Naive thymus-derived CD4-positive, alpha-beta T cell (primary cell): Measurements from ENCODE around the gene SPON1. TPM values are rescaled to one million over a fixed set of nuclear protein-coding genes. Genes with fewer than 3 reads are reported as not detected.
A peak's percentile ranks its signal among the peaks of the same experiment; 100 is the strongest.

Experiments
- ATAC-seq: fragments of 150-1000 bp; cut with Tn5 transposase; 2 replicates; pipeline ENCODE4 v1.10.0; 2021; ENCODE audit warnings: mild to moderate bottlenecking, moderate library complexity
- CTCF ChIA-PET: fragments of 350-600 bp; sonication (Branson Sonifier 250); formaldehyde crosslinking; loops from one replicate; lab custom pipeline; 2021; ENCODE audit warnings: antibody characterized with exemption; lab: Charles Lee
- POLR2A ChIA-PET: fragments of 350-600 bp; sonication (Branson Sonifier 250); formaldehyde crosslinking; loops from one replicate; lab custom pipeline; 2021; ENCODE audit warnings: antibody characterized with exemption, inconsistent platforms; lab: Charles Lee
- DNase-seq, 9 donors: peaks; one replicate each; pipeline versions ENCODE4 v3.0.0 to v3.0.0-alpha.2; 2020 to 2022; ENCODE audit warnings: mixed read lengths in 1 of 9
- H3K27ac ChIP-seq: one replicate; pipeline ENCODE4 v1.7.0; 2013; ENCODE audit warnings: mild to moderate bottlenecking, low read depth, low read length, moderate library complexity
- H3K27me3 ChIP-seq, 2 donors: one replicate each; pipeline ENCODE4 v1.7.0; 2013; ENCODE audit warnings: low read length in 2 of 2, mild to moderate bottlenecking in 2 of 2, moderate library complexity in 2 of 2; ENCODE audit not compliant: control insufficient read depth in 2 of 2, insufficient read depth in 2 of 2
- H3K36me3 ChIP-seq, 3 experiments: 1 replicate in 2 of 3; 2 replicates in 1 of 3; pipeline ENCODE4 v1.7.0; 2013; ENCODE audit warnings: low read length in 3 of 3, mild to moderate bottlenecking in 3 of 3, moderate library complexity in 1 of 3; ENCODE audit not compliant: insufficient read depth in 3 of 3, control insufficient read depth in 2 of 3
- H3K4me1 ChIP-seq, 2 donors: one replicate each; pipeline ENCODE4 v1.7.0; 2013; ENCODE audit warnings: low read length in 2 of 2, mild to moderate bottlenecking in 2 of 2, moderate library complexity in 1 of 2; ENCODE audit not compliant: control insufficient read depth in 2 of 2, insufficient read depth in 2 of 2
- H3K4me3 ChIP-seq: 2 replicates; pipeline ENCODE4 v1.7.0; 2013; ENCODE audit warnings: mild to moderate bottlenecking, low read length
- H3K9me3 ChIP-seq, 3 experiments: 1 replicate in 2 of 3; 2 replicates in 1 of 3; pipeline ENCODE4 v1.7.0; 2013; ENCODE audit warnings: low read length in 3 of 3; ENCODE audit not compliant: control insufficient read depth in 2 of 3
- H3K27ac Mint-ChIP-seq, 9 donors: one replicate each; pipeline ENCODE4 v1.8.0; 2020 to 2022; ENCODE audit warnings: mixed read lengths in 9 of 9, mild to moderate bottlenecking in 8 of 9, moderate library complexity in 5 of 9, inconsistent platforms in 2 of 9
- H3K27me3 Mint-ChIP-seq, 5 donors: one replicate each; pipeline ENCODE4 v1.8.0; 2021 to 2022; ENCODE audit warnings: mixed read lengths in 5 of 5, mild to moderate bottlenecking in 1 of 5
- H3K36me3 Mint-ChIP-seq, 5 donors: one replicate each; pipeline ENCODE4 v1.8.0; 2020 to 2022; ENCODE audit warnings: mixed read lengths in 5 of 5, mild to moderate bottlenecking in 3 of 5, inconsistent platforms in 1 of 5
- H3K4me1 Mint-ChIP-seq, 7 donors: one replicate each; pipeline ENCODE4 v1.8.0; 2020 to 2022; ENCODE audit warnings: mixed read lengths in 7 of 7, mild to moderate bottlenecking in 3 of 7, inconsistent platforms in 1 of 7
- H3K4me3 Mint-ChIP-seq, 10 donors: one replicate each; pipeline ENCODE4 v1.8.0; 2020 to 2022; ENCODE audit warnings: mild to moderate bottlenecking in 10 of 10, mixed read lengths in 10 of 10, moderate library complexity in 6 of 10, inconsistent platforms in 2 of 10
- H3K9me3 Mint-ChIP-seq, 11 donors: one replicate each; pipeline ENCODE4 v1.8.0; 2020 to 2022; ENCODE audit warnings: mixed read lengths in 11 of 11, mild to moderate bottlenecking in 4 of 11, inconsistent platforms in 1 of 11, moderate library complexity in 1 of 11
- intact Hi-C, 2 donors: fragments of 100-400 bp; cut with micrococcal nuclease; formaldehyde crosslinking; loops; one replicate each; pipeline ENCODE4 v1.15.1; 2023
- polyA plus RNA-seq, 2 donors: library from polyadenylated mRNA; unstranded; fragments of 300-500 nt; fragmentation: Illumina TruSeq; gene quantifications; one replicate each; pipeline ENCODE4 v1.2.3, GENCODE V29; 2021
- total RNA-seq, 6 experiments: library from RNA in 5 of 6; stranded (reverse) in 5 of 6; gene quantifications; 1 replicate in 5 of 6; 2 replicates in 1 of 6; pipeline ENCODE4 v1.2.3 and lab custom pipeline; 2021 to 2026

SPON1 gene
- total and polyA plus RNA-seq, 7 experiments from 2014 or later = 0.35 to 20.8 (median 1.6) TPM

DNA sequence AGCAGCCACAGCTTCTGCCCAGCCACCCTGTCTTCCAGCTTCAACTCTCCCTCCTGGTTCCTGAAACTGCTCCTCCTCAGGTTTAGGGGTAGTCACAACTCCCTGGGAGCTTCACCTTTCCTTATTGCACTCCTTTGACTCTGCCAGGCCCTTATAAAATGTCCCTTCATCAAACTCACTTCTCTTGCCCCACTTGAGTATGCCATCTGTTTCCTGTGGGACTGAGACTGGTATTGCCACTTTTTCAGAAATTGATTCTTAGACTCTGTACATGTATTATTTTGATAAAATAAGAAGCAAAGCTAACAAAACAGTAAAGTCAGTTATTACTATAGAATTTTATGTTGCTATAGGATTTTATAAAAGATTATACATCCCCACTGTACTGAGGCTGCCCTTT, 134.1 kb downstream of the SPON1 start:
- ChIA-PET POLR2A (no interaction called here), CTCF (no interaction called here)
- Histone ChIP-seq H3K9me3 (no peaks in the 10 kb centered on the region), H3K4me1 (no peaks in the 10 kb centered on the region), H3K27ac (no peak overlapping the region), H3K36me3 (no peaks in the 10 kb centered on the region), H3K27me3 (no peaks in the 10 kb centered on the region), H3K4me3 (no peak overlapping the region)
- Mint-ChIP-seq H3K4me1 (peaks cover 0 to 13% (median 2%) of the 10 kb centered on the region in 7 donors), H3K9me3 (no peaks in the 10 kb centered on the region), H3K27ac (peak overlapping the region in 2 of 9 donors; percentile 6 to 15), H3K36me3 (no peaks in the 10 kb centered on the region), H3K27me3 (peaks cover 0 to 6% (median 0%) of the 10 kb centered on the region in 5 donors), H3K4me3 (no peak overlapping the region)
- intact Hi-C loops = no loop called here
- no peak for DNase-seq
- ATAC-seq = no peak

DNA sequence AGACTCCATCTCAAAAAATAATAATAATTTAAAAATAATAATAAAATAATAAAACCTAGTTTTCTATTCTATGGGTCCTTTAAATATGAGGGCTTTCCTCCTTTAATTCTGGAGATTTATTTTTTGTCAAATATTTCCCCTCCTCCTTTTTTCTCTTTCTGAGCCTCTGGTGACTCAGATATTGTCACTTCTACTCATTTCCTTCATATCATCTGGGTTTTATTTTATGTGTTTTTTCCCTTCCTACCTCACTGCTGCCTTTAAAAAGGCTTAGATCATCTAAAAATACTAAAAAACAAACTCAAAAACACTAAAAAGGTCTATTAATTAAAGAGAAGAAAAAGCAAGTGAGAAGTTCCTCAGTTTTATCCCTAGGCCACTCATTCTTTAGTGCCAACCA, 138.9 kb downstream of the SPON1 start:
- Histone ChIP-seq H3K9me3 (no peaks in the 10 kb centered on the region), H3K4me3 (no peak overlapping the region), H3K36me3 (no peaks in the 10 kb centered on the region), H3K27ac (no peak overlapping the region), H3K27me3 (no peaks in the 10 kb centered on the region), H3K4me1 (no peaks in the 10 kb centered on the region)
- Mint-ChIP-seq H3K4me3 (no peak overlapping the region), H3K27ac (peak overlapping the region in 2 of 9 donors; percentile 28 to 64), H3K27me3 (peaks cover 0 to 3% (median 0%) of the 10 kb centered on the region in 5 donors), H3K4me1 (peaks cover 0 to 18% (median 2%) of the 10 kb centered on the region in 7 donors), H3K9me3 (peaks cover 0 to 13% (median 0%) of the 10 kb centered on the region in 11 donors), H3K36me3 (peaks cover 0 to 6% (median 0%) of the 10 kb centered on the region in 5 donors)
- DNase-seq (no peak), ATAC-seq (no peak)
- CTCF ChIA-PET = no interaction called here
- intact Hi-C loops = no loop called here
- POLR2A ChIA-PET = no interaction called here

DNA sequence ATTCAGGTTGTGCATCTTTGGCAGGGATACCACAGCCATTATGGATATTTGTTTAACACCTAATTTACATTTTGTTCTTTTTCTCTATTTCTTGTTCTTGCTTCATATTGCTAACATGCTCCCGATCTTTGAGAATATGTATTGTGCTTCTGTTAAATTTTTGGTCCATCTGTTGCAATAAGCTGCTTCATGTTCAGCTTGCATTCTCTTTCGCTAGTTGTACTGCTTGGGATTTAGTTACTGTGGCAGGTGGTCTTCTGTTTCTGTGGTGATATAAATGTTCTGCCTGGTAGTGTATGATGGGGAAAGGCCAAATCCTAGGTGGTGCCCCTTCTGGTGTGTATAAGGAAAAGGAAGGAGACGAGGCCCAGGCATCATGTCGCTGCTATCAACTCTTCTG, 140.2 kb downstream of the SPON1 start:
- POLR2A ChIA-PET = no interaction called here

DNA sequence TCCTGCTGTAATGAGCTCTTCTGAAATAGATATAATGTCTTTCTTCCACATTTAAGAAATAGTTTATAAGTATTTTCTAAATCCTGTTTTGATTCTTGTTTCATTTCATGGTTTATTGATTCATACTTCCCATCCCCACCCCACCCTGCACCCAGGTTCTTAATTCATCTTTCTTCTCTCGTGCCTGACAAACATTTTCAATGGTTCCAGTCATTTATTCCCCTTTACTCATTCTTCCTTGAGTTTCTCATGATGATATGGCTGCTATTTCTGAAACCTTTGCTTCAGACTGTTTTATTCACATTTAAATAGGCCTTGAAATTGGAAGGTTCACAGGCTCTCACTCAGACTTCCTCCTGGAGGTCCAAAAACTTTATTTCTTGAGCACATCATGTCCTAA, 142.9 kb downstream of the SPON1 start:
- Mint-ChIP-seq H3K9me3 (peaks cover 0 to 13% (median 0%) of the 10 kb centered on the region in 11 donors), H3K36me3 (peaks cover 0 to 6% (median 0%) of the 10 kb centered on the region in 5 donors), H3K4me3 (no peak overlapping the region), H3K4me1 (peaks cover 0 to 18% (median 2%) of the 10 kb centered on the region in 7 donors), H3K27ac (peak overlapping the region in 2 of 9 donors; percentile 21 to 56), H3K27me3 (no peaks in the 10 kb centered on the region)
- ChIA-PET CTCF (no interaction called here), POLR2A (no interaction called here)
- H3K27ac ChIP-seq = no peak overlapping the region
- intact Hi-C loops = no loop called here
- no peak overlapping the region for H3K4me3 ChIP-seq
- H3K36me3 ChIP-seq = no peaks in the 10 kb centered on the region
- H3K4me1 ChIP-seq = no peaks in the 10 kb centered on the region
- no peak for DNase-seq
- no peaks in the 10 kb centered on the region for H3K27me3 ChIP-seq
- no peak for ATAC-seq
- H3K9me3 ChIP-seq = no peaks in the 10 kb centered on the region

More for the DNA sequence above, 140.2 kb downstream of the SPON1 start:
- ATAC-seq = no peak
- Histone ChIP-seq H3K27ac (no peak overlapping the region), H3K4me3 (no peak overlapping the region), H3K27me3 (no peaks in the 10 kb centered on the region), H3K4me1 (no peaks in the 10 kb centered on the region), H3K9me3 (no peaks in the 10 kb centered on the region), H3K36me3 (no peaks in the 10 kb centered on the region)
- Mint-ChIP-seq H3K36me3 (peaks cover 0 to 6% (median 0%) of the 10 kb centered on the region in 5 donors), H3K27me3 (no peaks in the 10 kb centered on the region), H3K27ac (no peak overlapping the region), H3K4me1 (peaks cover 0 to 18% (median 2%) of the 10 kb centered on the region in 7 donors), H3K4me3 (no peak overlapping the region), H3K9me3 (peaks cover 0 to 13% (median 0%) of the 10 kb centered on the region in 11 donors)
- CTCF ChIA-PET = no interaction called here
- intact Hi-C loops = no loop called here
- no peak for DNase-seq

DNA sequence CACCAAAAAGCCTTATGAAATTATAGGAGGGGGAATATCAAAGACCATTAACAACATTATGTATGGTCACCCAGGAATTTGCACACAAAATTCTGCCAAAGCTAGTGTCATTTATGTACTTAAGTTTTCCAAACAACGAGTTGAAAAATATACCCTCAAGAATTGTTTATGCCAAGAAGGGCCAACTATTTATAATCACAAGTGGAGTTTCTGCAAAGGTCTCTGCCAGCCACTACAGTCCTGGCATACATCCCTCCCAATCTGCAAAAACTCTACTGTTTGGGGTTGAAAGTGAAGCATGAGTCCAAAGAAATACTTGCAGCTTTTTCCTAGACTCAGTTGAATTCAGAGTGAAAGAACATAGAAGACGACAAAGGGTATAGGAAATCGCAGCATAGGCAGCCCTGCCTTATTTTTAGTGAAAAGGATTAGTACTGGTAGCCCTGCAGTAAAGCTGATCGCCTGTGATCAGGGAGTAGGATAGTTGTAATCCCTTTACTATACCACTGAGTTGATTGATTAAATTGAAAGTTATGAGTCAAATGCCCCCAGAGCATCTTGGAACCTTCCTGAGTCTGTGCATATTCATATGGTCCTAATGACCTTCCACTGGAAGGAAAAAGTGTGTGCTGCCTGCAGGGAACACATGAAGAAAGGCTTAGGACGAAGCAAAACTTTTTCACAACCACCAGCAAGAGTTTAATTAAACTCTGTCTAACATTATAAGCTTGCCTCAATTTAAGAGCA, 144.0 kb downstream of the SPON1 start:
- no peak for DNase-seq
- Mint-ChIP-seq H3K36me3 (peaks cover 0 to 6% (median 0%) of the 10 kb centered on the region in 5 donors), H3K27ac (no peak overlapping the region), H3K4me3 (no peak overlapping the region), H3K9me3 (peaks cover 0 to 13% (median 0%) of the 10 kb centered on the region in 11 donors), H3K27me3 (no peaks in the 10 kb centered on the region), H3K4me1 (peaks cover 0 to 14% (median 1%) of the 10 kb centered on the region in 7 donors)
- ATAC-seq = no peak
- intact Hi-C loops = no loop called here
- CTCF ChIA-PET = no interaction called here
- no peaks in the 10 kb centered on the region for H3K36me3 ChIP-seq
- no peak overlapping the region for H3K27ac ChIP-seq
- no peaks in the 10 kb centered on the region for H3K9me3 ChIP-seq
- no peak overlapping the region for H3K4me3 ChIP-seq
- POLR2A ChIA-PET = no interaction called here
- H3K27me3 ChIP-seq = no peaks in the 10 kb centered on the region
- H3K4me1 ChIP-seq = no peaks in the 10 kb centered on the region

DNA sequence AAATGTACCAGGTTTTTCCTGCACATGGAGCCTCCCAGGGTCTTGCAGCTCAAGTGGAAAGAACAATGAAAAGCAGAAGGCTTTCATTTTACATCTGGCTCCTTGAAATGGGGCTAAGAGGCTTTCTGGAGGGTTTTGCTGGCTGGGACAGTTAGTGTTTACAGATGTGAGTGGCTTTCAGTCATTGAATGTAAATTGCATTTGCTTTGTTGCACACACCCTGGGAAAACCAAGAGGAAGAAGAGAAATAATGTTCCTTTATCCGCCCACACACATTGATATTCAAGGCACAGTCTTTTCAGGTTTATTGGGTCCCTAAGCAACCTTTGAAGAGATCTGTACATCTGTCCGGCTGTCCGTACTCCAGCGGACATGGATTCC, 144.5 kb downstream of the SPON1 start:
- peaks cover 0 to 9% (median 0%) of the 10 kb centered on the region in 7 donors for H3K4me1 Mint-ChIP-seq
- CTCF ChIA-PET = no interaction called here
- intact Hi-C loops = no loop called here
- H3K36me3 ChIP-seq = no peaks in the 10 kb centered on the region
- no peaks in the 10 kb centered on the region for H3K27me3 Mint-ChIP-seq
- H3K4me3 Mint-ChIP-seq = no peak overlapping the region
- POLR2A ChIA-PET = interaction anchor here (0.7 kb wide), 1 partner anchor 48 kb away, joined by 3 read pairs; no protein-coding TSS in a partner anchor
- H3K27me3 ChIP-seq = no peaks in the 10 kb centered on the region
- peaks cover 0 to 13% (median 0%) of the 10 kb centered on the region in 11 donors for H3K9me3 Mint-ChIP-seq
- H3K4me1 ChIP-seq = no peaks in the 10 kb centered on the region
- no peak overlapping the region for H3K27ac ChIP-seq
- ATAC-seq = no peak
- peaks cover 0 to 6% (median 0%) of the 10 kb centered on the region in 5 donors for H3K36me3 Mint-ChIP-seq
- H3K9me3 ChIP-seq = no peaks in the 10 kb centered on the region
- no peak overlapping the region for H3K27ac Mint-ChIP-seq
- H3K4me3 ChIP-seq = no peak overlapping the region
- no peak for DNase-seq
